HEK293 (cell line): ENCODE data around the gene OPALIN.
"Not testable (repeated sequence)": the region's sequence is repeated elsewhere in the genome, so short reads cannot be mapped to it uniquely, and the experiment has no call there.

ENCODE experiments used
- CTCF ChIA-PET: fragments of 350-600 bp; formaldehyde crosslinking; extraction: SDS; loops from one replicate; lab custom pipeline; 2021; ENCODE audit warnings: antibody characterized with exemption; lab: Yijun Ruan, JAX
- POLR2A ChIA-PET: fragments of 300-600 bp; formaldehyde crosslinking; extraction: SDS; loops from one replicate; lab custom pipeline; 2020; ENCODE audit warnings: antibody characterized with exemption, inconsistent platforms; lab: Yijun Ruan, JAX
- H3K27ac ChIP-seq: fragments of 200-500 bp; sonication (Bioruptor generic); 2 replicates; pipeline ENCODE4 v1.5.1; 2014; ENCODE audit warnings: low read depth, low read length, control low read depth, inconsistent platforms; ENCODE audit errors: extremely low read depth
- H3K36me3 ChIP-seq, 2 experiments: fragments of 200-500 bp in 1 of 2; sonication (Bioruptor generic) in 1 of 2; 1 replicate in 1 of 2; 2 replicates in 1 of 2; pipeline ENCODE4 v1.5.1; 2014 to 2017; ENCODE audit warnings: inconsistent platforms in 2 of 2, low read length in 2 of 2; ENCODE audit not compliant: control insufficient read depth in 2 of 2, insufficient read depth in 1 of 2
- H3K4me1 ChIP-seq: fragments of 200-500 bp; sonication (Bioruptor generic); 2 replicates; pipeline ENCODE4 v1.5.1; 2014; ENCODE audit warnings: mild to moderate bottlenecking, low read length, inconsistent platforms; ENCODE audit not compliant: control insufficient read depth, insufficient read depth
- H3K4me3 ChIP-seq: 2 replicates; pipeline ENCODE4 v1.5.1; 2011; ENCODE audit warnings: low read depth, mild to moderate bottlenecking, control low read depth, low read length, moderate library complexity
- H3K9me3 ChIP-seq: fragments of 200-500 bp; sonication (Bioruptor generic); 2 replicates; pipeline ENCODE4 v1.5.1; 2014; ENCODE audit warnings: low read depth, low read length, inconsistent platforms; ENCODE audit not compliant: control insufficient read depth, insufficient read depth
- GLI2 ChIP-seq: fragments of 450-650 bp; formaldehyde crosslinking; IDR thresholded peaks from 2 replicates; pipeline ENCODE4; 2017; ENCODE audit warnings: missing biosample characterization, missing genetic modification characterization, low read depth, borderline replicate concordance
- HOXC10 ChIP-seq: sonication (generic); formaldehyde crosslinking; IDR thresholded peaks from 2 replicates; pipeline ENCODE4 v1.8.1; 2023; ENCODE audit warnings: mild to moderate bottlenecking, missing genetic modification reagents
- KLF1 ChIP-seq: fragments of 450-650 bp; formaldehyde crosslinking; IDR thresholded peaks from 2 replicates; pipeline ENCODE4 v1.5.1; 2016; ENCODE audit warnings: missing biosample characterization, missing genetic modification characterization
- KLF10 ChIP-seq: fragments of 450-650 bp; IDR thresholded peaks from 2 replicates; pipeline ENCODE4 v1.5.1; 2018; ENCODE audit warnings: missing biosample characterization, mild to moderate bottlenecking, missing genetic modification characterization
- YY2 ChIP-seq: fragments of 450-650 bp; formaldehyde crosslinking; IDR thresholded peaks from 2 replicates; pipeline ENCODE4 v1.5.1; 2016; ENCODE audit warnings: missing biosample characterization, missing genetic modification characterization
- ZBTB21 ChIP-seq: fragments of 450-650 bp; formaldehyde crosslinking; IDR thresholded peaks from 2 replicates; pipeline ENCODE4 v1.5.1; 2017; ENCODE audit warnings: missing biosample characterization, missing genetic modification characterization
- ZNF132 ChIP-seq: fragments of 450-650 bp; formaldehyde crosslinking; IDR thresholded peaks from 2 replicates; pipeline ENCODE4 v1.5.1; 2017; ENCODE audit warnings: missing biosample characterization, missing genetic modification characterization, borderline replicate concordance
- ZNF211 ChIP-seq: fragments of 450-650 bp; formaldehyde crosslinking; IDR thresholded peaks from 2 replicates; pipeline ENCODE4 v1.5.1; 2016; ENCODE audit warnings: low read depth, missing biosample characterization, missing genetic modification characterization
- ZNF292 ChIP-seq: fragments of 450-650 bp; formaldehyde crosslinking; IDR thresholded peaks from 2 replicates; pipeline ENCODE4 v1.5.1; 2016; ENCODE audit warnings: low read depth, missing biosample characterization, missing genetic modification characterization, borderline replicate concordance
- ZNF311 ChIP-seq: fragments of 450-650 bp; formaldehyde crosslinking; IDR thresholded peaks from 2 replicates; pipeline ENCODE4 v1.5.1; 2017; ENCODE audit warnings: missing biosample characterization, missing genetic modification characterization, borderline replicate concordance
- ZNF560 ChIP-seq: fragments of 450-650 bp; formaldehyde crosslinking; IDR thresholded peaks from 2 replicates; pipeline ENCODE4 v1.5.1; 2017; ENCODE audit warnings: missing biosample characterization, missing genetic modification characterization, borderline replicate concordance
- ZNF610 ChIP-seq: fragments of 450-650 bp; formaldehyde crosslinking; IDR thresholded peaks from 2 replicates; pipeline ENCODE4 v1.5.1; 2016; ENCODE audit warnings: missing biosample characterization, missing genetic modification characterization, borderline replicate concordance
- ZNF660 ChIP-seq: fragments of 450-650 bp; IDR thresholded peaks from 2 replicates; pipeline ENCODE4 v1.5.1; 2018; ENCODE audit warnings: missing biosample characterization, mild to moderate bottlenecking, missing genetic modification characterization
- ZNF677 ChIP-seq: fragments of 450-650 bp; IDR thresholded peaks from 2 replicates; pipeline ENCODE4 v1.5.0; 2018; ENCODE audit warnings: missing biosample characterization, mild to moderate bottlenecking, missing genetic modification characterization, moderate library complexity
- ZNF707 ChIP-seq: fragments of 450-650 bp; formaldehyde crosslinking; IDR thresholded peaks from 2 replicates; pipeline ENCODE4 v1.5.1; 2016; ENCODE audit warnings: missing biosample characterization, missing genetic modification characterization
- TF ChIP-seq, protein P1 (sequence below): fragments of 450-650 bp; formaldehyde crosslinking; IDR thresholded peaks from 2 replicates; pipeline ENCODE4 v1.5.1; 2016; ENCODE audit warnings: missing biosample characterization, missing genetic modification characterization, borderline replicate concordance
- TF ChIP-seq, protein P2 (sequence below): IDR thresholded peaks from 2 replicates; pipeline ENCODE4 v1.6.1; 2011; ENCODE audit warnings: mild to moderate bottlenecking, low read depth, low read length, borderline replicate concordance
- TF ChIP-seq, protein P3 (sequence below): fragments of 450-650 bp; formaldehyde crosslinking; IDR thresholded peaks from 2 replicates; pipeline ENCODE4 v1.5.1; 2016; ENCODE audit warnings: missing biosample characterization, missing genetic modification characterization, low read depth
- TF ChIP-seq, protein P4 (sequence below): fragments of 450-650 bp; formaldehyde crosslinking; IDR thresholded peaks from 2 replicates; pipeline ENCODE4 v1.5.1; 2016; ENCODE audit warnings: missing biosample characterization, missing genetic modification characterization

Gene OPALIN

DNA sequence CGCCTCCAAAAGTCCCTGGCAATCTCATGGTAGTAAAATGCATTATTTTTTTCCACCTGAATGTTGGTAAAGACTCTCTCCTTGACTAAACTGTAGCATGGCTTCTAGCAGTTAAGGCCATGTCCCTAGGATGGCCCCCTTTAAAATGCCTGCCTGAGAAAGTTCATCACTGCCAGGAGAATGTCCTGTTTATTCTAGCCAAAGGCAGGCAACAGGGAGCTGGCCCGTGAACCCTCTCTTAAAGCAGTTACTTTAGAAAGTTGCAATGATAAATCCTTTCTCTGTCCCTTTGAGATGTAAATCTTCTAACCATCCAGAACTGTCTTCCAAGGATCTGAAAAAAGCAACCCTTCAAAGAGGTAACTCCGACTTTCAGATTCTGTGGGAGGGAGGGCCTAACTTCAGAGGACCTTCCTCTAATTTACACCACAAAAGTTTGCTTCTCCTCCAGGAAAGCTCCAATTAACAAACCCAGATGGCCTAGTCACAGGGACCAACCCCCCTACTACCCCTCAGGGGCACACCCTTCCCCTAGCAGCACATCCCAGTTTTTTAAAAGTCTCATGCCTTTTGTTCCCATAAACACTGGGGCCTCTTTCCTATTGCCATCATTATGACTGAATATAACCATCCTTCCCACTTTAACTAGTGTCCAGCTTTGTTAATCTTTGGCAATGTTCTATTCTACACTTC, 49.0 kb downstream of the OPALIN start:
- ChIA-PET POLR2A (no interaction called here), CTCF (interaction anchor here (0.7 to 1.1 kb wide), 3 partner anchors 16 to 80 kb away, joined by 3 to 5 read pairs (median 5); no protein-coding TSS in a partner anchor)
- Histone ChIP-seq H3K4me1 (no peaks in the 10 kb centered on the region), H3K9me3 (no peaks in the 10 kb centered on the region), H3K4me3 (no peak overlapping the region), H3K36me3 (no peaks in the 10 kb centered on the region), H3K27ac (no peak overlapping the region)
- no peak for TF ChIP-seq KLF10 (tag by site-specific recombination)
- no peak for TF ChIP-seq ZNF610 (tag by site-specific recombination)
- TF ChIP-seq ZNF132 (tag by site-specific recombination) = no peak
- TF ChIP-seq ZNF660 (tag by site-specific recombination) = no peak
- TF ChIP-seq KLF1 (tag by site-specific recombination) = no peak
- TF ChIP-seq, protein P1, sequence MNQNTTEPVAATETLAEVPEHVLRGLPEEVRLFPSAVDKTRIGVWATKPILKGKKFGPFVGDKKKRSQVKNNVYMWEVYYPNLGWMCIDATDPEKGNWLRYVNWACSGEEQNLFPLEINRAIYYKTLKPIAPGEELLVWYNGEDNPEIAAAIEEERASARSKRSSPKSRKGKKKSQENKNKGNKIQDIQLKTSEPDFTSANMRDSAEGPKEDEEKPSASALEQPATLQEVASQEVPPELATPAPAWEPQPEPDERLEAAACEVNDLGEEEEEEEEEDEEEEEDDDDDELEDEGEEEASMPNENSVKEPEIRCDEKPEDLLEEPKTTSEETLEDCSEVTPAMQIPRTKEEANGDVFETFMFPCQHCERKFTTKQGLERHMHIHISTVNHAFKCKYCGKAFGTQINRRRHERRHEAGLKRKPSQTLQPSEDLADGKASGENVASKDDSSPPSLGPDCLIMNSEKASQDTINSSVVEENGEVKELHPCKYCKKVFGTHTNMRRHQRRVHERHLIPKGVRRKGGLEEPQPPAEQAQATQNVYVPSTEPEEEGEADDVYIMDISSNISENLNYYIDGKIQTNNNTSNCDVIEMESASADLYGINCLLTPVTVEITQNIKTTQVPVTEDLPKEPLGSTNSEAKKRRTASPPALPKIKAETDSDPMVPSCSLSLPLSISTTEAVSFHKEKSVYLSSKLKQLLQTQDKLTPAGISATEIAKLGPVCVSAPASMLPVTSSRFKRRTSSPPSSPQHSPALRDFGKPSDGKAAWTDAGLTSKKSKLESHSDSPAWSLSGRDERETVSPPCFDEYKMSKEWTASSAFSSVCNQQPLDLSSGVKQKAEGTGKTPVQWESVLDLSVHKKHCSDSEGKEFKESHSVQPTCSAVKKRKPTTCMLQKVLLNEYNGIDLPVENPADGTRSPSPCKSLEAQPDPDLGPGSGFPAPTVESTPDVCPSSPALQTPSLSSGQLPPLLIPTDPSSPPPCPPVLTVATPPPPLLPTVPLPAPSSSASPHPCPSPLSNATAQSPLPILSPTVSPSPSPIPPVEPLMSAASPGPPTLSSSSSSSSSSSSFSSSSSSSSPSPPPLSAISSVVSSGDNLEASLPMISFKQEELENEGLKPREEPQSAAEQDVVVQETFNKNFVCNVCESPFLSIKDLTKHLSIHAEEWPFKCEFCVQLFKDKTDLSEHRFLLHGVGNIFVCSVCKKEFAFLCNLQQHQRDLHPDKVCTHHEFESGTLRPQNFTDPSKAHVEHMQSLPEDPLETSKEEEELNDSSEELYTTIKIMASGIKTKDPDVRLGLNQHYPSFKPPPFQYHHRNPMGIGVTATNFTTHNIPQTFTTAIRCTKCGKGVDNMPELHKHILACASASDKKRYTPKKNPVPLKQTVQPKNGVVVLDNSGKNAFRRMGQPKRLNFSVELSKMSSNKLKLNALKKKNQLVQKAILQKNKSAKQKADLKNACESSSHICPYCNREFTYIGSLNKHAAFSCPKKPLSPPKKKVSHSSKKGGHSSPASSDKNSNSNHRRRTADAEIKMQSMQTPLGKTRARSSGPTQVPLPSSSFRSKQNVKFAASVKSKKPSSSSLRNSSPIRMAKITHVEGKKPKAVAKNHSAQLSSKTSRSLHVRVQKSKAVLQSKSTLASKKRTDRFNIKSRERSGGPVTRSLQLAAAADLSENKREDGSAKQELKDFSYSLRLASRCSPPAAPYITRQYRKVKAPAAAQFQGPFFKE (tag by site-specific recombination) = no peak
- TF ChIP-seq, protein P2, sequence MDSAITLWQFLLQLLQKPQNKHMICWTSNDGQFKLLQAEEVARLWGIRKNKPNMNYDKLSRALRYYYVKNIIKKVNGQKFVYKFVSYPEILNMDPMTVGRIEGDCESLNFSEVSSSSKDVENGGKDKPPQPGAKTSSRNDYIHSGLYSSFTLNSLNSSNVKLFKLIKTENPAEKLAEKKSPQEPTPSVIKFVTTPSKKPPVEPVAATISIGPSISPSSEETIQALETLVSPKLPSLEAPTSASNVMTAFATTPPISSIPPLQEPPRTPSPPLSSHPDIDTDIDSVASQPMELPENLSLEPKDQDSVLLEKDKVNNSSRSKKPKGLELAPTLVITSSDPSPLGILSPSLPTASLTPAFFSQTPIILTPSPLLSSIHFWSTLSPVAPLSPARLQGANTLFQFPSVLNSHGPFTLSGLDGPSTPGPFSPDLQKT = no peak
- TF ChIP-seq YY2 (tag by site-specific recombination) = no peak
- no peak for TF ChIP-seq ZNF211 (tag by site-specific recombination)
- no peak for TF ChIP-seq HOXC10 (CRISPR knock-in tag)
- no peak for TF ChIP-seq ZNF707 (tag by site-specific recombination)
- TF ChIP-seq, protein P3, sequence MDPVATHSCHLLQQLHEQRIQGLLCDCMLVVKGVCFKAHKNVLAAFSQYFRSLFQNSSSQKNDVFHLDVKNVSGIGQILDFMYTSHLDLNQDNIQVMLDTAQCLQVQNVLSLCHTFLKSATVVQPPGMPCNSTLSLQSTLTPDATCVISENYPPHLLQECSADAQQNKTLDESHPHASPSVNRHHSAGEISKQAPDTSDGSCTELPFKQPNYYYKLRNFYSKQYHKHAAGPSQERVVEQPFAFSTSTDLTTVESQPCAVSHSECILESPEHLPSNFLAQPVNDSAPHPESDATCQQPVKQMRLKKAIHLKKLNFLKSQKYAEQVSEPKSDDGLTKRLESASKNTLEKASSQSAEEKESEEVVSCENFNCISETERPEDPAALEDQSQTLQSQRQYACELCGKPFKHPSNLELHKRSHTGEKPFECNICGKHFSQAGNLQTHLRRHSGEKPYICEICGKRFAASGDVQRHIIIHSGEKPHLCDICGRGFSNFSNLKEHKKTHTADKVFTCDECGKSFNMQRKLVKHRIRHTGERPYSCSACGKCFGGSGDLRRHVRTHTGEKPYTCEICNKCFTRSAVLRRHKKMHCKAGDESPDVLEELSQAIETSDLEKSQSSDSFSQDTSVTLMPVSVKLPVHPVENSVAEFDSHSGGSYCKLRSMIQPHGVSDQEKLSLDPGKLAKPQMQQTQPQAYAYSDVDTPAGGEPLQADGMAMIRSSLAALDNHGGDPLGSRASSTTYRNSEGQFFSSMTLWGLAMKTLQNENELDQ = no peak
- TF ChIP-seq ZNF677 (tag by site-specific recombination) = no peak
- TF ChIP-seq ZNF292 = no peak
- TF ChIP-seq ZNF311 (tag by site-specific recombination) = no peak
- no peak for TF ChIP-seq ZBTB21 (tag by site-specific recombination)
- no peak for TF ChIP-seq GLI2 (tag by site-specific recombination)
- TF ChIP-seq, protein P4, sequence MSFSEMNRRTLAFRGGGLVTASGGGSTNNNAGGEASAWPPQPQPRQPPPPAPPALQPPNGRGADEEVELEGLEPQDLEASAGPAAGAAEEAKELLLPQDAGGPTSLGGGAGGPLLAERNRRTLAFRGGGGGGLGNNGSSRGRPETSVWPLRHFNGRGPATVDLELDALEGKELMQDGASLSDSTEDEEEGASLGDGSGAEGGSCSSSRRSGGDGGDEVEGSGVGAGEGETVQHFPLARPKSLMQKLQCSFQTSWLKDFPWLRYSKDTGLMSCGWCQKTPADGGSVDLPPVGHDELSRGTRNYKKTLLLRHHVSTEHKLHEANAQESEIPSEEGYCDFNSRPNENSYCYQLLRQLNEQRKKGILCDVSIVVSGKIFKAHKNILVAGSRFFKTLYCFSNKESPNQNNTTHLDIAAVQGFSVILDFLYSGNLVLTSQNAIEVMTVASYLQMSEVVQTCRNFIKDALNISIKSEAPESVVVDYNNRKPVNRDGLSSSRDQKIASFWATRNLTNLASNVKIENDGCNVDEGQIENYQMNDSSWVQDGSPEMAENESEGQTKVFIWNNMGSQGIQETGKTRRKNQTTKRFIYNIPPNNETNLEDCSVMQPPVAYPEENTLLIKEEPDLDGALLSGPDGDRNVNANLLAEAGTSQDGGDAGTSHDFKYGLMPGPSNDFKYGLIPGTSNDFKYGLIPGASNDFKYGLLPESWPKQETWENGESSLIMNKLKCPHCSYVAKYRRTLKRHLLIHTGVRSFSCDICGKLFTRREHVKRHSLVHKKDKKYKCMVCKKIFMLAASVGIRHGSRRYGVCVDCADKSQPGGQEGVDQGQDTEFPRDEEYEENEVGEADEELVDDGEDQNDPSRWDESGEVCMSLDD (tag by site-specific recombination) = no peak
- TF ChIP-seq ZNF560 (tag by site-specific recombination) = no peak

DNA sequence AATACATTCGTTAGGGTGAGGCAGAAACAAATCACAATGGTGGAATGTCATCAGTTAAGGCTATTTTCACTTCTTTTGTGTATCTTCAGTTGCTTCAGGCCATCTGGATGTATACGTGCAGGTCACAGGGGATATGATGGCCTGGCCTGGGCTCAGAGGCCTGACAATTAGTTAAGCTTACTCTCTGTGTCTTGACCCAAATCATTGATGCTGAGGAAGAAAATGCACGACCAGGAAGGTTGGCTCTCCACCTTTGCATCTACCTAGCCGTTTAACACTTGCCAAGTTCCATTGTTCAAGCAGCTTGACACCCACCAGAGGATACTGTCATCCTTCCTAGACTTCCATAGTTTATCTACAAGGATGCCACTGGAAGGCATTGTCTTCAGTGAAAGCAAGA, 49.9 kb downstream of the OPALIN start:
- H3K36me3 ChIP-seq, POLR2A ChIA-PET, H3K4me3 ChIP-seq, H3K4me1 ChIP-seq, H3K27ac ChIP-seq, H3K9me3 ChIP-seq: not testable (repeated sequence)
- CTCF ChIA-PET = interaction anchor here (0.6 to 1.0 kb wide), 2 partner anchors 30 to 622 kb away, joined by 3 to 6 read pairs; no protein-coding TSS in a partner anchor
